HG02840 (cell line): ENCODE data around the gene AEBP1.
"Not testable (repeated sequence)": the region's sequence is repeated elsewhere in the genome, so short reads cannot be mapped to it uniquely, and the experiment has no call there.

ENCODE experiments used
- ATAC-seq: cut with Tn5 transposase; IDR thresholded peaks from one replicate; pipeline ENCODE4 v1.9.1; 2021; ENCODE audit warnings: mild to moderate bottlenecking, moderate library complexity, moderate number of reproducible peaks; ENCODE audit not compliant: unreplicated experiment, low FRiP score

Gene AEBP1

GRCh38 chr7:44113764-44114354 lies 9.7 kb downstream of the AEBP1 start:
- no peak for ATAC-seq

GRCh38 chr7:44114586-44115310 lies 10.6 kb downstream of the AEBP1 start:
- no peak for ATAC-seq

- ATAC-seq, result no peak
Observed at GRCh38 chr7:44116087-44116788, 12.1 kb downstream of the AEBP1 start.

GRCh38 chr7:44116789-44117666 lies 12.9 kb downstream of the AEBP1 start:
- ATAC-seq, result no peak

- no peak for ATAC-seq
Observed at GRCh38 chr7:44117801-44118429, 13.8 kb downstream of the AEBP1 start.

GRCh38 chr7:44119829-44120380 lies 15.8 kb downstream of the AEBP1 start:
- ATAC-seq, result no peak

- ATAC-seq, result no peak
Observed at GRCh38 chr7:44120395-44120794, 16.2 kb downstream of the AEBP1 start.

GRCh38 chr7:44121761-44122420 lies 17.7 kb downstream of the AEBP1 start:
- no peak for ATAC-seq

GRCh38 chr7:44122529-44122928 lies 18.4 kb downstream of the AEBP1 start:
- no peak for ATAC-seq

- ATAC-seq, result peak; percentile 98
Observed at GRCh38 chr7:44123190-44124003, 19.3 kb downstream of the AEBP1 start, which contains the start of gene POLD2. Gene POLD2, minus strand, starts transcription at chr7:44123548. Its CDS starts 1,495 bp downstream, at chr7:44122053.

- no peak for ATAC-seq
Observed at GRCh38 chr7:44124822-44125202, 20.7 kb downstream of the AEBP1 start.

- not testable (repeated sequence) for ATAC-seq
Observed at GRCh38 chr7:44126574-44126973, 22.4 kb downstream of the AEBP1 start.

- no peak for ATAC-seq
Observed at GRCh38 chr7:44127161-44127560, 23.0 kb downstream of the AEBP1 start.

- no peak for ATAC-seq
Observed at GRCh38 chr7:44128721-44129582, 24.8 kb downstream of the AEBP1 start.

- no peak for ATAC-seq
Observed at GRCh38 chr7:44131173-44132029, 27.3 kb downstream of the AEBP1 start.

- no peak for ATAC-seq
Observed at GRCh38 chr7:44132039-44132438, 27.9 kb downstream of the AEBP1 start.

- ATAC-seq, result no peak
Observed at GRCh38 chr7:44133295-44133694, 29.1 kb downstream of the AEBP1 start.
